Measurements from ENCODE around the gene PCDHGA9. TPM values are rescaled to one million over a fixed set of nuclear protein-coding genes. Genes with fewer than 3 reads are reported as not detected.

PCDHGA9 gene
- polyA plus RNA-seq, 3 donors, result not detected

- Histone ChIP-seq H3K27ac (ENCODE audit: low read depth in 1 of 2, low read length in 2 of 2) (no peak overlapping the region), H3K4me1 (ENCODE audit: control insufficient read depth in 1 of 2, insufficient read depth in 2 of 2, low read length in 2 of 2) (no peaks in the 10 kb centered on the region), H3K79me2 (ENCODE audit: insufficient read depth, low read length) (no peaks in the 10 kb centered on the region), H3K9ac (ENCODE audit: insufficient read depth, low read length, poor library complexity, severe bottlenecking) (no peak overlapping the region), H3K9me3 (replicated peaks in 1 of 2; ENCODE audit: control insufficient read depth in 1 of 2, insufficient read depth in 1 of 2, low read length in 2 of 2) (peaks cover 50 to 95% of the 10 kb centered on the region in 2 donors), H3K27me3 (ENCODE audit: control insufficient read depth in 2 of 2, insufficient read depth in 2 of 2, low read length in 2 of 2) (peaks cover 39 to 96% of the 10 kb centered on the region in 2 donors), H3K4me3 (replicated peaks in 1 of 3; ENCODE audit: low read depth in 2 of 3, low read length in 3 of 3) (no peak overlapping the region), H2AFZ (ENCODE audit: insufficient read depth, low read depth, low read length, poor library complexity, severe bottlenecking) (no peak overlapping the region), H3K4me2 (replicated peaks; ENCODE audit: extremely low read depth, low read length, poor library complexity, severe bottlenecking) (no peak overlapping the region), H4K20me1 (ENCODE audit: insufficient read depth, low read length) (no peaks in the 10 kb centered on the region), H3K36me3 (replicated peaks in 1 of 2; ENCODE audit: control insufficient read depth in 1 of 2, insufficient read depth in 2 of 2, low read length in 2 of 2) (no peaks in the 10 kb centered on the region)
- Mint-ChIP-seq H3K27ac (no peak overlapping the region), H3K4me1 (peaks cover 5% of the 10 kb centered on the region), H3K4me3 (peak overlapping the region in 1 of 2 donors; percentile 63), H3K27me3 (ENCODE audit: low read depth in 3 of 3) (peaks cover 45 to 79% (median 77%) of the 10 kb centered on the region in 3 donors), H3K9me3 (peaks cover 40 to 81% (median 64%) of the 10 kb centered on the region in 7 donors), H3K36me3 (peaks cover 7 to 13% of the 10 kb centered on the region in 2 donors)
- TF ChIP-seq CTCF (IDR thresholded peaks at IDR 0.05), result no peak
- no peak for DNase-seq
- intact Hi-C loops (cut with micrococcal nuclease), result no loop called here
- no CpG with 5 or more reads among the region's 10 CpGs for WGBS (ENCODE audit: insufficient coverage)
Measured at GRCh38 chr5:141388661-141389060, 13.9 kb upstream of the PCDHGA9 start.

GRCh38 chr5:141389153-141390042, 13.2 kb upstream of the PCDHGA9 start:
- WGBS (ENCODE audit: insufficient coverage), result 37% methylated on average over 77 of the region's 77 CpGs
- H3K4me1 ChIP-seq (ENCODE audit: control insufficient read depth in 1 of 2, insufficient read depth in 2 of 2, low read length in 2 of 2), result no peaks in the 10 kb centered on the region
- H2AFZ ChIP-seq (ENCODE audit: insufficient read depth, low read depth, low read length, poor library complexity, severe bottlenecking), result no peak overlapping the region
- TF ChIP-seq CTCF (IDR thresholded peaks at IDR 0.05), result no peak
- no peaks in the 10 kb centered on the region for H3K36me3 ChIP-seq (replicated peaks in 1 of 2; ENCODE audit: control insufficient read depth in 1 of 2, insufficient read depth in 2 of 2, low read length in 2 of 2)
- Mint-ChIP-seq H3K36me3 (peaks cover 7 to 12% of the 10 kb centered on the region in 2 donors), H3K27ac (no peak overlapping the region), H3K27me3 (ENCODE audit: low read depth in 3 of 3) (peaks cover 51 to 82% (median 77%) of the 10 kb centered on the region in 3 donors), H3K9me3 (peaks cover 43 to 81% (median 64%) of the 10 kb centered on the region in 7 donors), H3K4me1 (peaks cover 5% of the 10 kb centered on the region), H3K4me3 (peak overlapping the region; percentile 1 to 75)
- H3K4me3 ChIP-seq (replicated peaks in 1 of 3; ENCODE audit: low read depth in 2 of 3, low read length in 3 of 3), result no peak overlapping the region
- intact Hi-C loops (cut with micrococcal nuclease), result no loop called here
- no peaks in the 10 kb centered on the region for H3K79me2 ChIP-seq (ENCODE audit: insufficient read depth, low read length)
- H4K20me1 ChIP-seq (ENCODE audit: insufficient read depth, low read length), result no peaks in the 10 kb centered on the region
- H3K9me3 ChIP-seq (replicated peaks in 1 of 2; ENCODE audit: control insufficient read depth in 1 of 2, insufficient read depth in 1 of 2, low read length in 2 of 2), result peaks cover 52 to 96% of the 10 kb centered on the region in 2 donors
- H3K27me3 ChIP-seq (ENCODE audit: control insufficient read depth in 2 of 2, insufficient read depth in 2 of 2, low read length in 2 of 2), result peaks cover 40 to 96% of the 10 kb centered on the region in 2 donors
- DNase-seq, result no peak
- no peak overlapping the region for H3K9ac ChIP-seq (ENCODE audit: insufficient read depth, low read length, poor library complexity, severe bottlenecking)
- no peak overlapping the region for H3K4me2 ChIP-seq (replicated peaks; ENCODE audit: extremely low read depth, low read length, poor library complexity, severe bottlenecking)
- H3K27ac ChIP-seq (ENCODE audit: low read depth in 1 of 2, low read length in 2 of 2), result no peak overlapping the region
